ENCODE measurements around the gene IFI30.

The IFI30 gene

GRCh38 chr19:18225702-18226468 lies 52.3 kb downstream of the IFI30 start, which contains the start of gene PDE4C:
TSS of gene PDE4C (minus strand) at chr19:18226438. CDS start at chr19:18226415, 23 bp downstream.
- DNase-seq (ENCODE audit: low read depth), result no peak

GRCh38 chr19:18226956-18227780 lies 53.6 kb downstream of the IFI30 start:
- no peak for DNase-seq (ENCODE audit: low read depth)
